NCI-H1092 (cell line): ENCODE measurements around the gene PPP1R9B.

ENCODE experiments used
- DNase-seq: peaks from one replicate; lab custom pipeline; 2025; lab: John Stamatoyannopoulos, UW

PPP1R9B gene, protein sequence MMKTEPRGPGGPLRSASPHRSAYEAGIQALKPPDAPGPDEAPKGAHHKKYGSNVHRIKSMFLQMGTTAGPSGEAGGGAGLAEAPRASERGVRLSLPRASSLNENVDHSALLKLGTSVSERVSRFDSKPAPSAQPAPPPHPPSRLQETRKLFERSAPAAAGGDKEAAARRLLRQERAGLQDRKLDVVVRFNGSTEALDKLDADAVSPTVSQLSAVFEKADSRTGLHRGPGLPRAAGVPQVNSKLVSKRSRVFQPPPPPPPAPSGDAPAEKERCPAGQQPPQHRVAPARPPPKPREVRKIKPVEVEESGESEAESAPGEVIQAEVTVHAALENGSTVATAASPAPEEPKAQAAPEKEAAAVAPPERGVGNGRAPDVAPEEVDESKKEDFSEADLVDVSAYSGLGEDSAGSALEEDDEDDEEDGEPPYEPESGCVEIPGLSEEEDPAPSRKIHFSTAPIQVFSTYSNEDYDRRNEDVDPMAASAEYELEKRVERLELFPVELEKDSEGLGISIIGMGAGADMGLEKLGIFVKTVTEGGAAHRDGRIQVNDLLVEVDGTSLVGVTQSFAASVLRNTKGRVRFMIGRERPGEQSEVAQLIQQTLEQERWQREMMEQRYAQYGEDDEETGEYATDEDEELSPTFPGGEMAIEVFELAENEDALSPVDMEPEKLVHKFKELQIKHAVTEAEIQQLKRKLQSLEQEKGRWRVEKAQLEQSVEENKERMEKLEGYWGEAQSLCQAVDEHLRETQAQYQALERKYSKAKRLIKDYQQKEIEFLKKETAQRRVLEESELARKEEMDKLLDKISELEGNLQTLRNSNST

DNA sequence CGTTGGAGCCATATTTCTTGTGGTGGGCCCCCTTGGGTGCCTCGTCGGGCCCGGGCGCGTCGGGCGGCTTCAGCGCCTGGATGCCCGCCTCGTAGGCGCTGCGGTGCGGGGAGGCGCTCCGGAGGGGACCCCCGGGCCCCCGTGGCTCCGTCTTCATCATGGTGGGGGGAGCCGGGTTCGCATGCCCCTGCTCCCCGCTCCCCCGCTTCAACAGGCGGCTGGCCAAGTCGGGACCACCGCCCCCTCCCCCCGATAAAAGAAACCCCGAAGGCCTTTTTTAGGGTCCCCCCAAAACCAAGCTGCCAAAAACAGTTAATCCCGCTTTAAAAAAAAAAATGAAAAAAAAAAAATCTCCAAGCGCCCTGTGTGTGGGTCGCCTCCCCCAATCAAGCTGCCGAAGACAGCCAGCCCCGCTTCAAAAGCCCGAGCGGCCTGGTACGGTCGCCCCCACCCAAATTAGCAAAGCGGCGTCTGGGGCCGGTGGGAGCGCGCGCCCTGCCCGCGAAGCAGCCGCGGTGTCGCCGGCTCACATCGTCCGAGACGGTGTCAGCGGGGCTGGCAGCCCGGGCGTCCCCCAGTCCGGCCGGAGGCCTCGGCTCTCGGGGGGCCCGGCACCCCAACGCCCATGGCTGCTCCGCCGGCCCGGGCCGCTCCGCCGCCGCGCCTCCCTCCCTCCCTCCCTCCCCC lies at the start of gene PPP1R9B:
Gene PPP1R9B (minus strand): TSS at position 324 of the 687 bp plus-strand sequence. CDS start 164 bp downstream, at position 160.
- DNase-seq: no peak

DNA sequence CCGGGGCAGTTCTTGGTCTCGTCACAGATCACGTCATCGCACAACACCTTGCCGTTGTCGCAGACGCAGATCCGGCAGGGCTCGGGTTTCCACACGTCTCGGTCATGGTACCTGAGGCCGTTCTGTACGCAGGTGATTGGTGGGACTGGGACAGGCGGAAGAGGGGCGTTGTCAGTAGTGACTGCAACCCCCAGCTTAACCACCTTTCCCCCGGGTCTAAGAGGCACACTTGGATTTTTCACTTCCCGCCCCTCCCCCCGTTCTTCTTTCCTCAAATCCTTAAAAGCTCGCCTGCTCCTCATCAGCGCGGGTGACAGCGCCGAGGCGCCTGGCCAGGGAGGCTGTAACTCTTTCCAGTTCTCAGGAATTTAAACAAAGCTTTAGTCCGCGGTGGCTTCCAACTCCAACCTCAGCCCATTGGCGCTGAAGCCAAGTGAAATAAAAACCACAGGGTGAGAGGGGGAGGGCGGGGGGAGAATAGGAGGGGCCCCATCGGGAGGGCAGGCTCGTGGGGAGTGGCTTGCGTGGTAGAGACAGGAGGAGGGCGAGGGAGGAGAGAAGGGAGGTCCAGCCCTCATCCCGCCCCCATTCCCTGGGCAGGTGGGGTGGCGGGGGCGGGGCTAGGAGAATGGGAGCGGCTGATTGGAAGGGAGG lies 49.5 kb upstream of the PPP1R9B start:
- DNase-seq: no peak

DNA sequence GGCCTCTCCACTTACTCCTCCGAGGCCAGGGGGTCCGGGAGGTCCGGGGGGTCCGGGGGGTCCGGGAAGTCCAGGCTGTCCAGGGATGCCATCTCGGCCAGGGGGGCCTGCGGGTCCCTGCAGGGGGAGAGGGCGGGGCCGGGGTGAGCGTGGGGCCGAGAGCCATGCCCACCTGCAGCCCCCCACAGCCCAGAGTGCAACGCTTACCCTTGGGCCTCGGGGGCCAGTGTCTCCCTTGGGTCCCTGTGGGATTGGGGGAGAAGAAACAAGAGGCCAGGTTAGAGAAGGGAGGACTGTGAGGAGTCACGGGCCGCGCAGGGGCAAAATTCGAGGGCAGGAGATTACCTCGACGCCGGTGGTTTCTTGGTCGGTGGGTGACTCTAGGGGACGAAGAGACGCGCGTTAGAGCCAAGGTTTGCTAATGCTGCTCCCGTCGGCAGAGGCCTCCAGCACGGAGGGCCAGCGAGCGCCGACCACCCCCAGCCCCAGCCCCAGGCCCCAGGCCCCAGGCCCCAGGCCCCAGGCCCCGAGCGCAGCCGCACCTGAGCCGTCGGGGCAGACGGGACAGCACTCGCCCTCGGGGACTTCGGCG lies 48.8 kb upstream of the PPP1R9B start:
- DNase-seq: no peak

DNA sequence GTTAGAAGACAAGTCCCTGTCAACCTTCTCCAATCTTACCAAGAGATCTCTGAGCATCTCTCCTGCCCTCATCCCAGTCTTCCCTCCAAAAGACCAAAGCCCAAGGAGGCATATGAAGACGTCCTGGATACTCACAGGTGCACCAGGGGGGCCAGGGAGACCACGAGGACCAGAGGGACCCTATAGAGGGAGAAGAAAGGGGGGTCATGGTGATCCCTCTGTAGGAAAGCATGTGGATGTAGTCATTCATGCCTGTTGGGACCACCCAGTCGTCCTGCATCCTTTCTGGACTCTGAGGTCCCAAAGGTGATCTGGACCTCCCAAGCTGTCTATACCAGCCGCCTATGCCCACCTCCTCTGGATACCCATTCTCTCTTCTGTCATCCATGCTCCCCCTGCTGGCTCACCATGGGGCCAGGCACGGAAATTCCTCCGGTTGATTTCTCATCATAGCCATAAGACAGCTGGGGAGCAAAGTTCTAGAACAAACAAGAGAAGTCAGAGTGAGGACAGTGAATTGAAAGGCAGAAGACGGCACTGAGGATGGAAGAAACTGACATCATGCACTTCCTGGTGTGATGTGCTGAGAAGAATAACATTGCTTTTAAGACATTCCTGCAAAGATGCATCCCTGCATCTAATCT lies 47.7 kb upstream of the PPP1R9B start:
- no peak for DNase-seq

DNA sequence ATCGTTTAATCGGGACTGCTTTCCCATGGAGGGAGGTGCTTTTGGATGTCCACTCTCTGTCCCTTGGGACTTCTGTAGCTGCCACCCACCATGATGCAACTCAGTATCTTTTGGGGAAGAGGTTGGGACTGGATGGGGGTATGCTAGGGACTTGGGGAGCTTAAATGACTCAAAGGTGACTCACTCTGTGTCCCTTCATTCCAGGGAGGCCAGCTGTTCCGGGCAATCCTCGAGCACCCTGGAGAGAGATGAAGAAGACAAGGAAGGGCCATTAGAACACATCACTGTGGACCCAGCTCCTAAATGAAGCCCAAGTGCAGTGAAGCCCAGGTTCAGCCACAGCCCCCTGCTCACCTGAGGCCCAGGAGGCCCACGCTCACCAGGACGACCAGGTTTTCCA lies 46.3 kb upstream of the PPP1R9B start:
- no peak for DNase-seq

DNA sequence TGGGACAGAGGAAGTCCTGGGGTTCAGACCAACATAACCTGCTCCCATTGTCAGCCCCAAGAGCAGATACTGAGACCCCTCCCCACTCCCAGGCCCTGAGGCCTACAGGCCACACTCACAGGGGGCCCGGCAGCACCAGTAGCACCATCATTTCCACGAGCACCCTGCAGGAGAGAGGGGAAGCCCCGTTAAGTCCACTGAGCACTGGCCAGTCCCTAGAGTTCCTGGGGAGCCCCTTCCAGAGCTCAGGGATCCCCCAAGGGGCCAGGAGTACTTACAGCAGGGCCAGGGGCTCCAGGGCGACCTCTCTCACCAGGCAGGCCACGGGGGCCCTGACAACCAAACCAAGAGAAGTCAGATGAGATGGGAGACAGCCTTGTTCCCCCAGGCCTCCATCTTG lies 45.6 kb upstream of the PPP1R9B start:
- DNase-seq: no peak

DNA sequence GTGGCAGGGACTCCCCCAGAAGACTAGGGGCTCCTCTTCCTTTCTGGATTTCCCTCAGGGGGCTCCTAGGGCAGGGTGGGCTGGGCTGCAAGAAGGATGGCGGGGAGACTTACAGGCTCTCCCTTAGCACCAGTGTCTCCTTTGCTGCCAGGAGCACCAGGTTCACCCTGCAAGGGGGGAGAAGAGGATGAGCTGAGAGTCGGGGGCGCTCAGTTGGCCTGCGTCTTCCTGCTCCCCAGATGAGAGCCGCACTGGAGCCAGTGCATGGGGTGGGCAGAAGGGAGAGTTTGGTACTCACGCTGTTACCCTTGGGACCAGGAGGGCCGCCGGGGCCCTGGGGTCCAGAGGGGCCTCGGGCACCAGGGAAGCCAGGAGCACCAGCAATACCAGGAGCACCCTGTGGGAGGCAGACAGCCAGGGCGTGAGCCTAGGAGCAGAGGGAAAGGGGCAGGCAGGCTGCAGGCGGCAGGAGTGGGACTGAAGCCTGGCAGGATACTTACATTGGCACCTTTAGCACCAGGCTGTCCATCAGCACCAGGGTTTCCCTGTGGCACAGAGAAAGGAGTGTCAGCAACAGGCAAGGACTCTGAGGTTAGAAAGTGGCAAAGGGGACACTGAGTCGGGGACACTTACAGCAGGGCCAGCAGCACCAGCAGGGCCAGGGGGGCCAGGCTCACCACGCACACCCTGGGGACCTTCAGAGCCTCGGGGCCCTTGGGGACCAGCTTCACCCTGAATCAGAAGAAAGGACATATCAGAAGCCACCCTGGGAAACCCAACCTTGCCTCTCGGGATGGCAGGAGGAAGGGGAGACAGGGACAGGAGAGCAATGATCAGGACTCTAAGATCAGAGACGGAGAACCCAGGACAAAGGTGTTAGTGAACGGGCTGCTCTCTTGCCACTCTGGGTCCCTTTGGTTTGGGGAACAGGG lies 44.7 kb upstream of the PPP1R9B start:
- no peak for DNase-seq

DNA sequence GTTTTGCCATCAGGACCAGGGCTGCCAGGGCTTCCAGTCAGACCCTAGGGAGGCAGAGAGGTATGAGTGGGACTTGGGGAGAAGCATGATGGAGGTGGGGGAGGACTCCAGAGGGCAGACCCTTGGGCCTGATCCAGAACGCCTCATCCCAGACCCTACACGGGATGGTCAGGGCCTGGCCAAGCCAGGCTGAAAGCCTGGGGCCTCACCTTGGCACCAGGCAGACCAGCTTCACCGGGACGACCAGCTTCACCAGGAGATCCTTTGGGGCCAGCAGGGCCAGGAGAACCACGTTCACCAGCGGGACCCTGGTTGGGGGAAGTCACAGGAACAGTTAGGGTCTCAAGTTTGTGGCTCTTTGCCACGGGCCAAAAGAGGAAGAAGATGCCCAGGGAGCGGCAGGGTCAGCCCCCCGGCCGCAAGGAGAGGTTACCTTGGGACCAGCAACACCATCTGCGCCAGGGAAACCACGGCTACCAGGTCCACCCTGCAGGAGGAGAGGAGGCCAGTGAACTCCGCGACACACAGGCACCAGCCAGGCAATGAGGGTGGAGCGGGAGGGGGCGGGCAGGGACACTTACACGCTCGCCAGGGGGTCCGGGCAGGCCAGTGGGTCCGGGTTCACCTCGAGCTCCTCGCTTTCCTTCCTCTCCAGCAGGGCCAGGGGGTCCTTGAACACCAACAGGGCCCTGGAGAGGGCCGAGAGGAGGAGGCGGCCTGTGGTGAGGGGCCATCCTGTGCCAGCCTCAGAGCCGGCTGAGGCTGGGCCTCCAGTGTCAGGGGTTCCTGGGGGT lies 43.9 kb upstream of the PPP1R9B start:
- no peak for DNase-seq

DNA sequence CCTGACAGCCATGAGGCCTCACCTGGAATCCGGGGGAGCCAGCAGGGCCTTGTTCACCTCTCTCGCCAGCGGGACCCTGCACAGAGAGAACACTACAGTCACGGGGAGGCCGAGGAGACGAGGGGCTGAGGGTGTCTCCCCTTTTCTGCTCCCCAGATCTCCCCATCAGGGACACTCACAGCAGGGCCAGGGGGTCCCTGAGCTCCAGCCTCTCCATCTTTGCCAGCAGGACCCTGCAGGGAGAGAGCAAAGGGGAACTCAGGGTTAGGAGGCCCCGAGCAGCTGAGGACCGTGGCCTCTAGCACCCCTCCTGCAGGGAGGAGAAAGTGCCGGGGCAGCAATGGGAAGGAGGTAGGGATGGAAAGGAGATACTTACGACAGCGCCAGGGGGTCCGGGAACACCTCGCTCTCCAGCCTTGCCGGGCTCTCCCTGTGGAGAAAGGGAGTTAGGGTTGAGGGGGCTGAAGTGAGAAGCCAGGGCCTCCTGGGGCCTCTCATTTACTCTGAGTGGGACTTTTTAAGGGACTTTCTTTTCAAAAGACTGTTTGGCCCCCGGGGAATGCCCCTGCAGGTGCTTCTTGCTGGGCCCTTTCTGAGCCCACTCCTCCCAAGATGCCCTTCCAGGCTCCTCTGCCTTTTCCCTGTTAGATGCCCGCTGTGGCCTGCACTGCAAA lies 42.3 kb upstream of the PPP1R9B start:
- DNase-seq: no peak

DNA sequence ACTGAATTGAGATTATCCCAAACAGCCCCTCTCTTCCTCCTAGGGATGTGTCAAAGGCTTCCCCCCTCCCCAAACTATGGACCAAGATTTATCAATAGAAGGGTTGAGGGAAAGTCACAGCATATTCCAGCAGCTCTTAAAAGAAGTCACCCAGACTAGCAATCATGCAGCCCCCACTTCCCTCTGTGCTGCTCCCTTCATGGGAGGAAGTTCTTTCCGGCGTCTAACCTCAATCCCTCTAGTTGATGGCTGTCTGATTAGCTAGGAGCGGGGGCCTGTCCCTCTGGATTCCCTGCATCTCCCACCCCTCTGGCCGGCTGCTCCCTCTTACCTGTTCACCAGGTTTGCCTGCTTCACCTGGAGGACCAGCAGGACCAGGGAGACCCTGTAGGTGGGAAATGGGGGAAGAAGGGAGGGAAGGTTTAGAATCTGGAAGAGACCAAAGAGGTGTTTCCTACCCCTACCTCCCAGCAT lies 41.7 kb upstream of the PPP1R9B start:
- no peak for DNase-seq

DNA sequence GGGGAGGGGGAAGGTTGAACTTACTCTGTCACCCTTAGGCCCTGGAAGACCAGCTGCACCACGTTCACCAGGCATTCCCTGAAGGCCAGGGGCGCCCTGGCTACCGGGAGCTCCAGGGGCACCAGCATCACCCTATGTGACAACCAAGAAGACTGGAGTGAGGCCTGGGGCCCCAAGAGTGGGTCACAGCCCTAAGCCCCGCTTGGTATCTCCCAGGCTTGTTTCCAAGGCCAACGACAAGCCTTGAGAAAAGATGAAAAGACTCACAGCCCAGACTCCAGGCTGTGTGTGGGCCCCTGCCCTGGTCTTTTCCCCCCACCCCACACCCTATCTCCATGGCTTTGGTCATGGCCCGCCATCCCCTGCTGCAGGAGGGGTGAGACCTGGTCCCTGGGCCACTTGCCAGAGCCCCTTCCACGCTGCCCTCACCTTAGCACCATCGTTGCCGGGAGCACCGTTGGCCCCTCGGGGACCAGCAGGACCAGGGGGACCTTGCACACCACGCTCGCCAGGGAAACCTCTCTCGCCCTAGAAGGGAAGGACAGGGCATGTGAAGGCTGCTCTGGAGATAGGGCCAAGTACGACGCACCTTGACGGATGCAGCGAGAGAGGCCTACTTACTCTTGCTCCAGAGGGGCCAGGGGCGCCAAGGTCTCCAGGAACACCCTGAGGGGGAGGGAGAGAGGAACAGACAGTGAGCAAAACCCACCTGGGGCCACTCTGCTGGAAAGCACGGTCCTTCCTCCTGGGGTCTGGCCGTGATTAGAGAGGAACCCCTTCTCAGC lies 41.1 kb upstream of the PPP1R9B start:
- no peak for DNase-seq

DNA sequence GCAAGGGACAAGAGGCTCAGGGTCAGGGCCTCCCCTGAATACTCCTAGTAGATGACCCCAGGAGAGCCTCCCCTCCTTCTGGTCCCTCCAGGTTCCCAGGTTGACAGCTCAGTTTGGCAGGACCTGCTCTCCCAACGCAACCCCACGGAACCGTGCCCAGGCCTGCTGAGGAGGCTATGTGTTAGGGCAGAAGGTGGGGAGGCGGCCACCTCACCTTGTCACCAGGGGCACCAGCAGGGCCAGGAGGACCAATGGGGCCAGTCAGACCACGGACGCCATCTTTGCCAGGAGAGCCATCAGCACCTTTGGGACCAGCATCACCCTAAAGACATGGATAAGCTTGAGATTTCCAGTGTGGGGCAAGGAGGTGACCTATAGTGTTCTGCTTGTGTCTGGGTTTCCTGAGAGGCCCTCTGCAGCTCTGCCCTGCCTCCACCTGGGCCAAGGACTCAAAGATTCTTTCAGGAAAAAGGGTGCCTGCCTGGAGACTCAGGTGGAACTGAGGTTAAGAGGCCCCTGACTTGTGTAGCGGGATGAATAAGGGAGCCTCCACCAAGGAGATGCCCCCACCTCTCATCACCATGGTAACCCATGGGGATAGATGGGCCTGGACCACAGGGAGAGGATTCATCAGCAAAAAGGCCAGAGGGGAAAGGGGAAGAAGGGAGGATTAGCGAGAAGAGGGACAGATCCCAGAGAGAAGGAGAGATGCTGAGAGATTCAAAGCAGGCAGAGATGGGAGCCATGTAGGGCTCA lies 40.3 kb upstream of the PPP1R9B start:
- DNase-seq: no peak

DNA sequence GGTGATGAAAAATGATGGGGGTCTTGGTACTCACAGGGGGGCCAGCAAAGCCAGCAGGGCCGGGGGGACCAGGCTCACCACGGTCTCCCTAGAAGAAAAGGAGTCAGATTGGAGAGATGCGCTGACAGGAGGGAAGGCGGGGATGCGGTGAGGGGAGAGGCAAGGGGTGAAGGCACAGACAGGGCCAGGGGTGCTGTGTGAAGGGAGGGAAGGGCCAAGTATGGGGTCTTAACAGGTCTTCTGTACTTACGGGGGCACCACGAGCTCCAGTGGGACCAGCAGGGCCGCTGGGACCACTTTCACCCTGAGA lies 39.8 kb upstream of the PPP1R9B start:
- no peak for DNase-seq

DNA sequence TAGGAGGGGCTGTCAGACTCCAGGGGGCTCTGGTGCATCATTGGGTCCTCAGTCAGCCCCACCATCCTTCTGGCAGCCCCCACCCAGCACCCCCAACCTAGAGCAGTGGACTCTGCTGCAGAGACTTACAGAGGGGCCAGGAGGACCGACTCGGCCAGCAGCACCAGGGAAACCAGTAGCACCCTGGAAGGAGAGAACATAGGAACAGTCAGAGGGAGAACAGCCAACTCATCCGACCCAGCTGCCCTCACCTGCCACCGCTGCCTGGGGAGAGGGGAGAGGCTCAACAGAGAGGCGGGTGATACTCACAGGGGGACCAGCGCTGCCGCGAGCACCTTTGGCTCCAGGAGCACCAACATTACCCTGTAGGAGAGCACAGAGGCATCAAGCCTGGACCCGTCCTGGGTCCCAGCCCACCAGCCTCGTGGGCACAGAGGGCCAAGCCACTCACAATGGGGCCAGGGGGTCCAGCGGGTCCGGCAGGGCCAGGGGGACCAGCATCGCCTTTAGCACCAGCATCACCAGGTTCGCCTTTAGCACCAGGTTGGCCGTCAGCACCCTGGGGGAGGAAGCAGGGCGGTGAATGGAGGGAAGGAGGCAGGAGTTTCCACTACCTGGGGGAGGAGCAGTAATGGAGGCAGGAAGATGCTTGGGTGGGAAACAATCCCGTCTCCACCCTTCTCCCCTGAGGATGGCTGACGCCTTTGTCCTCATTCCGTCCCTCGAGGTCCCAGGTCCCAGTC lies 39.2 kb upstream of the PPP1R9B start:
- DNase-seq: no peak

DNA sequence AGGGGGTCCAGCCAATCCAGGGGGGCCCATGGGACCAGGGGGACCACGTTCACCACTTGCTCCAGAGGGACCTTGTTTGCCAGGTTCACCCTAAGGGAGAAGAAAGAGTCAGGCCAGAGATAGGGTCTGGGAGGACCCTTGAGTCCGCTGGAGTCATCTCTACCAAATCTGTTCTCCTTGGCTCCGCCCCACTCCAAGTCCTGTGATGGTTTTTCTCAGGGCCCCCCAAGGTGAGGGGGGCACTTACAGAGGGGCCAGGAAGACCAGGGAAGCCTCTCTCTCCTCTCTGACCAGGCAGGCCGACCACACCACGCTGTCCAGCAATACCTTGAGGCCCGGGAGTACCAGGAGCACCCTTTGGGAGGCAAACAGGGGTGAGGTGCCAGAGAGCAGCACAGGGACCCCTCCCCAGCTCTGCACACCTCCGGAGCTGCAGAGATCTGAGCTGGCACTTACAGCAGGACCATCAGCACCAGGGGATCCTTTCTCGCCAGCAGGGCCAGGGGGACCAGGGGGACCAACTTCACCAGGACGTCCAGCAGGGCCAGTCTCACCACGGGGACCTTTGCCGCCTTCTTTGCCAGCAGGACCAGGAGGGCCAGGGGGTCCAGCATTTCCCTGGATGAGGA lies 38.6 kb upstream of the PPP1R9B start:
- DNase-seq: no peak

DNA sequence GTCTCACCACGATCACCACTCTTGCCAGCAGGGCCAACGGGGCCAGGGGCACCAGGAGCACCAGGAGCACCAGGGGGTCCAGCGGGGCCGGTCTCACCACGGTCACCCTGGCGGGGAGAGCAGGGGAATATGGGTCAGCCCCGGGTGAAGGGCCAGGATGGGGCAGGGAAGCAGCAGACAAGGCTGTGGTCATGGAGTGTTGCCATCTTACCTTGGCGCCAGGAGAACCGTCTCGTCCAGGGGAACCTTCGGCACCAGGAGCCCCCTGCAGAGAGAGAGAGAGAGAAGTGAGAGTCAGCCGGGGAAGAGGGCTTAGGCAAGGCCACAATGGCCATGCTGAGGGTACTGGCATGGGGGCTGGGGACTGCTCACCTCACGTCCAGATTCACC lies 38.0 kb upstream of the PPP1R9B start:
- DNase-seq: no peak
